ENCODE results near the gene MRPS30.

- TF ChIP-seq CTCF (IDR thresholded peaks at IDR 0.05) (no peak), POLR2A (IDR thresholded peaks at IDR 0.05) (no peak)
Measured at GRCh38 chr5:44845777-44846176, 37.0 kb downstream of the MRPS30 start.

Data from ovary (tissue), 3 donors.